Endothelial cell (in vitro differentiated cells): ENCODE data around the gene PLCB3. TPM values are rescaled to one million over a fixed set of nuclear protein-coding genes. Genes with fewer than 3 reads are reported as not detected.

ENCODE experiments used
- DNase-seq: peaks from one replicate; pipeline ENCODE4 v3.0.0; 2021; ENCODE audit warnings: low spot score
- H3K27ac Mint-ChIP-seq: one replicate; pipeline ENCODE4 v1.8.0; 2021; ENCODE audit warnings: mixed read lengths, inconsistent platforms; ENCODE audit not compliant: unreplicated experiment
- H3K27me3 Mint-ChIP-seq: one replicate; pipeline ENCODE4 v1.8.0; 2021; ENCODE audit warnings: mild to moderate bottlenecking, moderate library complexity, mixed read lengths, inconsistent platforms; ENCODE audit not compliant: unreplicated experiment
- H3K36me3 Mint-ChIP-seq: one replicate; pipeline ENCODE4 v1.8.0; 2021; ENCODE audit warnings: mild to moderate bottlenecking, low read depth, mixed read lengths, inconsistent platforms; ENCODE audit not compliant: unreplicated experiment
- H3K4me1 Mint-ChIP-seq: one replicate; pipeline ENCODE4 v1.8.0; 2021; ENCODE audit warnings: mild to moderate bottlenecking, mixed read lengths, inconsistent platforms; ENCODE audit not compliant: unreplicated experiment
- H3K4me3 Mint-ChIP-seq: one replicate; pipeline ENCODE4 v1.8.0; 2021; ENCODE audit warnings: mild to moderate bottlenecking, mixed read lengths, inconsistent platforms; ENCODE audit not compliant: unreplicated experiment
- H3K9me3 Mint-ChIP-seq: one replicate; pipeline ENCODE4 v1.8.0; 2021; ENCODE audit warnings: mixed read lengths, inconsistent platforms; ENCODE audit not compliant: unreplicated experiment
- CTCF ChIP-seq: fragments of 200-600 bp; sonication (generic); IDR thresholded peaks from one replicate; pipeline ENCODE4 v1.5.0; 2021; ENCODE audit warnings: antibody characterized with exemption; ENCODE audit not compliant: unreplicated experiment
- total RNA-seq: library from RNA; stranded (reverse); fragmentation: NEBNext Ultra II Directional; extraction: Animal tissue kit (Norgen Biotek cat#: 25700); gene quantifications from one replicate; pipeline ENCODE4 v1.2.1, GENCODE V29; 2021; ENCODE audit not compliant: unreplicated experiment

The PLCB3 gene
- total RNA-seq, 1 donor from 2014 or later: 51.0 TPM

GRCh38 chr11:64287676-64288352 is 36.5 kb downstream of the PLCB3 start:
- H3K36me3 Mint-ChIP-seq: peaks cover 9% of the 10 kb centered on the region
- no peak for DNase-seq
- H3K4me1 Mint-ChIP-seq: peaks cover 10% of the 10 kb centered on the region
- no peak overlapping the region for H3K27ac Mint-ChIP-seq
- TF ChIP-seq CTCF: no peak
- no peak overlapping the region for H3K4me3 Mint-ChIP-seq
- no peaks in the 10 kb centered on the region for H3K9me3 Mint-ChIP-seq
- H3K27me3 Mint-ChIP-seq: peaks cover 19% of the 10 kb centered on the region

- no peak for TF ChIP-seq CTCF
- H3K27ac Mint-ChIP-seq: no peak overlapping the region
- peaks cover 9% of the 10 kb centered on the region for H3K36me3 Mint-ChIP-seq
- H3K27me3 Mint-ChIP-seq: peaks cover 22% of the 10 kb centered on the region
- peaks cover 10% of the 10 kb centered on the region for H3K4me1 Mint-ChIP-seq
- no peak overlapping the region for H3K4me3 Mint-ChIP-seq
- no peaks in the 10 kb centered on the region for H3K9me3 Mint-ChIP-seq
- no peak for DNase-seq
Measured at GRCh38 chr11:64288353-64288750, 37.0 kb downstream of the PLCB3 start.

GRCh38 chr11:64289002-64289564 is 37.8 kb downstream of the PLCB3 start:
- Mint-ChIP-seq H3K27ac (no peak overlapping the region), H3K4me3 (peak overlapping the region; percentile 37), H3K4me1 (peaks cover 10% of the 10 kb centered on the region), H3K27me3 (peaks cover 24% of the 10 kb centered on the region), H3K36me3 (peaks cover 9% of the 10 kb centered on the region), H3K9me3 (no peaks in the 10 kb centered on the region)
- TF ChIP-seq CTCF: no peak
- no peak for DNase-seq

GRCh38 chr11:64290352-64291261 is 39.3 kb downstream of the PLCB3 start:
- Mint-ChIP-seq H3K27ac (no peak overlapping the region), H3K4me3 (peak overlapping the region; percentile 88), H3K27me3 (peaks cover 29% of the 10 kb centered on the region), H3K9me3 (no peaks in the 10 kb centered on the region), H3K4me1 (peaks cover 16% of the 10 kb centered on the region), H3K36me3 (peaks cover 9% of the 10 kb centered on the region)
- DNase-seq: no peak
- no peak for TF ChIP-seq CTCF
